ENCODE measurements around the gene DIO1. TPM values are rescaled to one million over a fixed set of nuclear protein-coding genes. Genes with fewer than 3 reads are reported as not detected.

DIO1 gene
- total RNA-seq, 2 donors from 2014 or later = not detected

- no peak for DNase-seq (ENCODE audit: low spot score)
- Histone ChIP-seq H3K4me1 (peaks cover 0 to 28% of the 10 kb centered on the region in 2 donors), H3K27me3 (no peaks in the 10 kb centered on the region), H3K27ac (peak overlapping the region; percentile 91), H3K4me3 (peak overlapping the region; percentile 76 to 86), H3K36me3 (no peaks in the 10 kb centered on the region), H3K9me3 (no peaks in the 10 kb centered on the region)
- TF ChIP-seq, protein P1, sequence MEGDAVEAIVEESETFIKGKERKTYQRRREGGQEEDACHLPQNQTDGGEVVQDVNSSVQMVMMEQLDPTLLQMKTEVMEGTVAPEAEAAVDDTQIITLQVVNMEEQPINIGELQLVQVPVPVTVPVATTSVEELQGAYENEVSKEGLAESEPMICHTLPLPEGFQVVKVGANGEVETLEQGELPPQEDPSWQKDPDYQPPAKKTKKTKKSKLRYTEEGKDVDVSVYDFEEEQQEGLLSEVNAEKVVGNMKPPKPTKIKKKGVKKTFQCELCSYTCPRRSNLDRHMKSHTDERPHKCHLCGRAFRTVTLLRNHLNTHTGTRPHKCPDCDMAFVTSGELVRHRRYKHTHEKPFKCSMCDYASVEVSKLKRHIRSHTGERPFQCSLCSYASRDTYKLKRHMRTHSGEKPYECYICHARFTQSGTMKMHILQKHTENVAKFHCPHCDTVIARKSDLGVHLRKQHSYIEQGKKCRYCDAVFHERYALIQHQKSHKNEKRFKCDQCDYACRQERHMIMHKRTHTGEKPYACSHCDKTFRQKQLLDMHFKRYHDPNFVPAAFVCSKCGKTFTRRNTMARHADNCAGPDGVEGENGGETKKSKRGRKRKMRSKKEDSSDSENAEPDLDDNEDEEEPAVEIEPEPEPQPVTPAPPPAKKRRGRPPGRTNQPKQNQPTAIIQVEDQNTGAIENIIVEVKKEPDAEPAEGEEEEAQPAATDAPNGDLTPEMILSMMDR (IDR thresholded peaks at IDR 0.05) = no peak
These were observed 50.6 kb downstream of the DIO1 start for GRCh38 chr1:53944469-53945182.

DNA sequence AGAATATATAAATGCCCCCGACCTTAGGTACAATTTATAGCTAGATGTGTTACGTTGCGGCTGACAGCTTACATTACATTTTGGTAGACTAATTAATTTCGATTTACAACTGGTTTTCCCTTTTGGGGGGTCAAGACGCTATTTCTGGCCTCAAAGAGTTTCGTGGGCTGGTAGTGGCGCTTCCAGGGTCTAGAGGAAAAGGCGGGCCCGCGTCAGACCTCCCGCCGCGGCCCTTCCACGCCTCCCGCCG, 51.1 kb downstream of the DIO1 start:
- TF ChIP-seq, protein P1 (IDR thresholded peaks at IDR 0.05) = no peak
- no peak for DNase-seq (ENCODE audit: low spot score)
- Histone ChIP-seq H3K4me1 (peaks cover 0 to 33% of the 10 kb centered on the region in 2 donors), H3K27ac (peak overlapping the region; percentile 91), H3K9me3 (no peaks in the 10 kb centered on the region), H3K27me3 (no peaks in the 10 kb centered on the region), H3K4me3 (peak overlapping the region; percentile 76 to 86), H3K36me3 (no peaks in the 10 kb centered on the region)

DNA sequence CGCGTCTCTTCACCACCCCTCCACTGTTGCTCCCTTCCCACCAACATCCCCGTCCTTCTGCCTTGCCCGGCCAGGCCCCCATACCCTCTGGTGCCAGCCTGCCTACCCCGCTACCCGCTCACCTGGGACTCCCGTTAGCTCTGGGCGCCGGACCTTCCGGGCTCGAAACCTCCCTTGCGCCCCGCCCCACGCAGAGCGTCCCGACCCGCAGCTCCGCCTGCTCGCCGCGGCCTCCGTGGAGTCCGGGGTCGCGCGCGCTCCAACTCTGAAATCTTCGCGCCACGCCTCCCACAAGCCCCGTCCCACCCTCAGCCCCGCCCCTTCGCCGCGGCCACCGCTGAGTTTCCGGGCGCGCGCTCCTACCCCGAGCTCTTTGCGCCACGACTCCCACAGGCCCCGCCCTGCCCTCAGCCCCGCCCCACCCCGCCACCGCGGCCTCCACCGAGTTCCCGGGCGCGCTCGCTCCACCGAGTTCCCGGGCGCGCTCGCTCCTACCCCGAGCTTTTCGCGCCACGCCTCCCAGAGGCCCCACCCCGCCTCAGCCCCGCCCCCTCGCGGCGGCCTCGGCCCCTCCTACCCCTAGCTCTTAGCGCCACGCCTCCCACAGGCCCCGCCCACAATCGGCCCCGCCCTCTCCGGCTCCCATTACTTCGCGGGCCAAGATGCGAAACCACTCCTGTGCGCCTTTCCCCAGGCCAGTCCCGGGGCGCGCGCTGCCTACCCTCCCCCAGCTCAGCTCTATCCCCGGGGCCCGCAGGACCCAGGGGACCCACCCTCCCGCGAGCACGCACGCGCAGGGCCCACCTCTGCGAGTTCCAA, 51.7 kb downstream of the DIO1 start, which contains the start of gene IFT25:
IFT25 (minus strand) TSS at position 267 of the 819 bp plus-strand sequence. CDS start 5,617 bp downstream, outside the sequence.
- Histone ChIP-seq H3K4me3 (peak within 1 kb of the TSS; percentile 76 to 86), H3K9me3 (no peaks in the 10 kb centered on the region), H3K27me3 (no peaks in the 10 kb centered on the region), H3K36me3 (no peaks in the 10 kb centered on the region), H3K4me1 (peaks cover 0 to 33% of the 10 kb centered on the region in 2 donors), H3K27ac (peak within 1 kb of the TSS; percentile 91)
- TF ChIP-seq, protein P1 (IDR thresholded peaks at IDR 0.05) = no peak
- DNase-seq (ENCODE audit: low spot score) = peak; percentile 96

- Histone ChIP-seq H3K27ac (peak within 1 kb of the TSS; percentile 91), H3K4me3 (peak within 1 kb of the TSS; percentile 76 to 86), H3K9me3 (no peaks in the 10 kb centered on the region), H3K36me3 (peaks cover under 1% of the 10 kb centered on the region), H3K27me3 (no peaks in the 10 kb centered on the region), H3K4me1 (peaks cover 0 to 33% of the 10 kb centered on the region in 2 donors)
- TF ChIP-seq, protein P1 (IDR thresholded peaks at IDR 0.05) = peak; percentile 37 to 66
- no peak for DNase-seq (ENCODE audit: low spot score)
These were observed 52.5 kb downstream of the DIO1 start, which contains the start of gene LRRC42 for GRCh38 chr1:53946252-53947171. TSS of gene LRRC42 (plus strand) at chr1:53946350. CDS start at chr1:53952000, 5,650 bp downstream.

DNA sequence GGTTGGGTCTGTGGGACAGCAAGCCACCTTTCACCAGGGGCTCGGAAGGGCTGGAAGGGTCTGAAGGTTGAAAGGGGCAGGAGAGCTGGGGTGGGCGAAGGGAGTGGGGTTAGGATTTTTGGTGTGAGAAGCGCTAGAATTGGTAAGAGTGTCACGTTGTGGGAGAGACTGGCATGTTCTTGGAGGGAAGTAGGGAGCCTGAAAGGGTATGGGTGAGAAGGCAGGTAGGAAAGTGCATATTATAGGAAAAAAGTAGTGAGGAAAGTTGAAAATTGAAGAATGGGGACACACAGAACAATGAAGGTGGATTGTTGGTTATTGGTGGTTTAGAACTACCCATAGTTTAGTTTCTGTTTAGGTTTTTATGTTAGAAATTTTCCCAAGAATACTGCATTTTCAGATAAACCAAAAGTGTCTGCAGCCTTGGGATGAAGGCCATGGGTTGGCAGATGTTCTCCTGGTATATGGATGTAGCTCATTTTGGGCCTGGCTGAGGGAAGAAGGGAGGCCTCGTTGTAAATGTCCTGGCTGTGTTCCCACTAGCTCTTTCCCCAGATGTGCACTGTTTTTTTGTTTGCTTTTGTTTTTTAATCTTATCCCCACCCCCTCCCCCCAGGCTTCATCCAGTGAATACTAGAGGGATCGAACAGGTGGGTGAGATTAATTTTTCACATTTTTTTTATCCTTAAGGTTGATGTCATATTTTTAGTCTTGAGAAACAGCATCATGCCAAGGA, 53.4 kb downstream of the DIO1 start:
- Histone ChIP-seq H3K36me3 (peaks cover 9% of the 10 kb centered on the region), H3K9me3 (no peaks in the 10 kb centered on the region), H3K27me3 (no peaks in the 10 kb centered on the region), H3K4me1 (peaks cover 0 to 33% of the 10 kb centered on the region in 2 donors), H3K27ac (peak overlapping the region; percentile 91), H3K4me3 (peak overlapping the region in 1 of 2 donors; percentile 86)
- DNase-seq (ENCODE audit: low spot score) = no peak
- TF ChIP-seq, protein P1 (IDR thresholded peaks at IDR 0.05) = no peak
